ENCODE results near the gene PLXNA3.

GRCh38 chrX:154486052-154486395 is 27.9 kb downstream of the PLXNA3 start:
- no peak for TF ChIP-seq CTCF (conservative IDR thresholded peaks at IDR 0.05 in 1 of 2, IDR thresholded peaks at IDR 0.05 in 1 of 2; ENCODE audit: extremely low read depth in 1 of 2, insufficient read depth in 1 of 2, low read depth in 1 of 2, low read length in 2 of 2)
- TF ChIP-seq EZH2 (IDR thresholded peaks at IDR 0.05; ENCODE audit: borderline replicate concordance, low read length): no peak

Data from mammary epithelial cell (primary cell).